ENCODE measurements around the gene FGF6. TPM values are rescaled to one million over a fixed set of nuclear protein-coding genes. Genes with fewer than 3 reads are reported as not detected.

The FGF6 gene
- total and polyA plus RNA-seq, 2 experiments from 2014 or later, result not detected

GRCh38 chr12:4435537-4435936 is 10.1 kb downstream of the FGF6 start (continued):
- TF ChIP-seq CTCF (conservative IDR thresholded peaks at IDR 0.05; ENCODE audit: low read depth in 2 of 2), result no peak
- no peak for TF ChIP-seq REST (IDR thresholded peaks at IDR 0.05; ENCODE audit: unreplicated experiment)
- no peak for TF ChIP-seq ZNF331 (CRISPR knock-in tag; IDR thresholded peaks at IDR 0.05; ENCODE audit: low read depth)
- TF ChIP-seq ETS1 (IDR thresholded peaks at IDR 0.05), result no peak
- no peak for TF ChIP-seq ZNF114 (CRISPR knock-in tag; IDR thresholded peaks at IDR 0.05)

GRCh38 chr12:4434706-4435425 is 10.7 kb downstream of the FGF6 start:
- H3K4me2 ChIP-seq, result no peak overlapping the region
- no peak overlapping the region for H3K4me3 Mint-ChIP-seq
- peaks cover 19% of the 10 kb centered on the region; the same call in 2 of the 3 replicates for H3K4me1 Mint-ChIP-seq
- no peak overlapping the region for H2AFZ ChIP-seq
- no peaks in the 10 kb centered on the region for H4K20me1 ChIP-seq (replicated peaks; ENCODE audit: insufficient read depth)
- peaks cover 13% of the 10 kb centered on the region for H3K27me3 Mint-ChIP-seq (ENCODE audit: insufficient read depth, low read depth, poor library complexity)
- ATAC-seq (no peak), DNase-seq (ENCODE audit: low spot score) (no peak)
- H3K36me3 Mint-ChIP-seq (ENCODE audit: low read depth), result no peaks in the 10 kb centered on the region
- H3K27ac ChIP-seq (ENCODE audit: low read depth), result no peak overlapping the region
- TF ChIP-seq ZNF462 (CRISPR knock-in tag; IDR thresholded peaks at IDR 0.05) (no peak), CREB1 (CRISPR knock-in tag; IDR thresholded peaks at IDR 0.05; ENCODE audit: low read depth) (no peak), STAT1 (IDR thresholded peaks at IDR 0.05; ENCODE audit: unreplicated experiment) (no peak), ZNF114 (CRISPR knock-in tag; IDR thresholded peaks at IDR 0.05) (no peak), POLR2AphosphoS5 (IDR thresholded peaks at IDR 0.05; ENCODE audit: low read depth) (no peak)
- H3K36me3 ChIP-seq (ENCODE audit: insufficient read depth), result no peaks in the 10 kb centered on the region
- H3F3A ChIP-seq (replicated peaks; ENCODE audit: low read depth), result 0 out of 2 replicates have a peak, but pooled peaks cover 5% of the 10 kb centered on the region
- H3K4me1 ChIP-seq (ENCODE audit: insufficient read depth), result peaks cover 9% of the 10 kb centered on the region
- H3K79me2 ChIP-seq (replicated peaks; ENCODE audit: insufficient read depth), result no peaks in the 10 kb centered on the region
- H3K27me3 ChIP-seq (ENCODE audit: insufficient read depth), result no peaks in the 10 kb centered on the region
- no peak overlapping the region for H3K27ac Mint-ChIP-seq
- H3K9me3 Mint-ChIP-seq, result no peaks in the 10 kb centered on the region; the same call in 2 of the 3 replicates
- H3K9me2 ChIP-seq (ENCODE audit: insufficient read depth), result peaks cover 16% of the 10 kb centered on the region
- H3K4me3 ChIP-seq, result no peak overlapping the region

Data from GM23338 (cell line).